Activated naive CD8-positive, alpha-beta T cell treated with anti-CD3 and anti-CD28 coated beads, Interleukin-2, amount 10 ng/mL, durations not matched to agents 7 days and 5 days (primary cell): Measurements from ENCODE around the gene ASCL4. TPM values are rescaled to one million over a fixed set of nuclear protein-coding genes. Genes with fewer than 3 reads are reported as not detected.

Experiments
- ATAC-seq: fragments of 150-1000 bp; cut with Tn5 transposase; one replicate; pipeline ENCODE4 v1.10.0; 2021; ENCODE audit warnings: low read depth, moderate library complexity
- POLR2A ChIA-PET: fragments of 350-600 bp; sonication (Branson Sonifier 250); formaldehyde crosslinking; loops from one replicate; lab custom pipeline; 2021; ENCODE audit warnings: antibody characterized with exemption; lab: Charles Lee
- DNase-seq: peaks from one replicate; pipeline ENCODE4 v3.0.0; 2021
- H3K27ac Mint-ChIP-seq: one replicate; pipeline ENCODE4 v1.8.0; 2022; ENCODE audit warnings: mild to moderate bottlenecking, mixed read lengths
- H3K27me3 Mint-ChIP-seq: one replicate; pipeline ENCODE4 v1.8.0; 2022; ENCODE audit warnings: mild to moderate bottlenecking, moderate library complexity, mixed read lengths
- H3K36me3 Mint-ChIP-seq: one replicate; pipeline ENCODE4 v1.8.0; 2021; ENCODE audit warnings: mild to moderate bottlenecking, mixed read lengths
- H3K4me1 Mint-ChIP-seq: one replicate; pipeline ENCODE4 v1.8.0; 2021; ENCODE audit warnings: mixed read lengths
- H3K4me3 Mint-ChIP-seq: one replicate; pipeline ENCODE4 v1.8.0; 2022; ENCODE audit warnings: mild to moderate bottlenecking, moderate library complexity, mixed read lengths
- H3K9me3 Mint-ChIP-seq: one replicate; pipeline ENCODE4 v1.8.0; 2021; ENCODE audit warnings: mixed read lengths
- total RNA-seq, 2 experiments: library from RNA; stranded (reverse); gene quantifications; one replicate each; pipeline ENCODE4 v1.2.3, GENCODE V29; 2021

The ASCL4 gene
- total RNA-seq, 2 experiments from 2014 or later: not detected

- ATAC-seq: peak; percentile 96
- peaks cover 4% of the 10 kb centered on the region for H3K27me3 Mint-ChIP-seq
- POLR2A ChIA-PET: interaction anchor here (1.1 kb wide), 1 partner anchor 75 kb away, joined by 4 read pairs; no protein-coding TSS in a partner anchor
- peaks cover 26% of the 10 kb centered on the region for H3K4me1 Mint-ChIP-seq
- peak; percentile 96 for DNase-seq
- peak within 1 kb of the TSS; percentile 86 for H3K27ac Mint-ChIP-seq
- H3K4me3 Mint-ChIP-seq: peak within 1 kb of the TSS; percentile 92
- H3K36me3 Mint-ChIP-seq: peaks cover 3% of the 10 kb centered on the region
- H3K9me3 Mint-ChIP-seq: peaks cover 1% of the 10 kb centered on the region
Observed at GRCh38 chr12:107760809-107761501, 13.5 kb upstream of the ASCL4 start, which contains the start of gene PRDM4. Gene PRDM4 (minus strand): TSS chr12:107761137. CDS start chr12:107760515, 622 bp downstream.

- Mint-ChIP-seq H3K9me3 (peaks cover 1% of the 10 kb centered on the region), H3K36me3 (peaks cover 2% of the 10 kb centered on the region), H3K27me3 (peaks cover 9% of the 10 kb centered on the region), H3K4me3 (peak overlapping the region; percentile 83), H3K4me1 (peaks cover 26% of the 10 kb centered on the region), H3K27ac (no peak overlapping the region)
- POLR2A ChIA-PET: no interaction called here
- ATAC-seq (no peak), DNase-seq (no peak)
Observed at GRCh38 chr12:107761502-107761904, 13.0 kb upstream of the ASCL4 start.

- Mint-ChIP-seq H3K27me3 (peaks cover 14% of the 10 kb centered on the region), H3K27ac (no peak overlapping the region), H3K9me3 (peaks cover 1% of the 10 kb centered on the region), H3K4me3 (no peak overlapping the region), H3K4me1 (peaks cover 23% of the 10 kb centered on the region), H3K36me3 (no peaks in the 10 kb centered on the region)
- ATAC-seq: no peak
- no peak for DNase-seq
- POLR2A ChIA-PET: no interaction called here
Observed at GRCh38 chr12:107762874-107763273, 11.6 kb upstream of the ASCL4 start.

- Mint-ChIP-seq H3K4me3 (no peak overlapping the region), H3K27me3 (peaks cover 14% of the 10 kb centered on the region), H3K36me3 (no peaks in the 10 kb centered on the region), H3K4me1 (peaks cover 12% of the 10 kb centered on the region), H3K9me3 (peaks cover 1% of the 10 kb centered on the region), H3K27ac (no peak overlapping the region)
- no peak for ATAC-seq
- DNase-seq: no peak
- POLR2A ChIA-PET: no interaction called here
Observed at GRCh38 chr12:107764626-107765025, 9.9 kb upstream of the ASCL4 start.

- Mint-ChIP-seq H3K36me3 (no peaks in the 10 kb centered on the region), H3K4me3 (no peak overlapping the region), H3K4me1 (peaks cover 5% of the 10 kb centered on the region), H3K27ac (no peak overlapping the region), H3K27me3 (peaks cover 14% of the 10 kb centered on the region), H3K9me3 (peaks cover 1% of the 10 kb centered on the region)
- POLR2A ChIA-PET: no interaction called here
- DNase-seq: no peak
- no peak for ATAC-seq
Observed at GRCh38 chr12:107765316-107765715, 9.2 kb upstream of the ASCL4 start.

GRCh38 chr12:107767466-107767865 lies 7.0 kb upstream of the ASCL4 start:
- Mint-ChIP-seq H3K27ac (no peak overlapping the region), H3K4me3 (no peak overlapping the region), H3K4me1 (no peaks in the 10 kb centered on the region), H3K27me3 (peaks cover 21% of the 10 kb centered on the region), H3K9me3 (peaks cover 1% of the 10 kb centered on the region), H3K36me3 (no peaks in the 10 kb centered on the region)
- ATAC-seq (no peak), DNase-seq (no peak)
- POLR2A ChIA-PET: no interaction called here

- no peak for ATAC-seq
- no peaks in the 10 kb centered on the region for H3K9me3 Mint-ChIP-seq
- H3K36me3 Mint-ChIP-seq: no peaks in the 10 kb centered on the region
- H3K27me3 Mint-ChIP-seq: peaks cover 69% of the 10 kb centered on the region
- H3K4me3 Mint-ChIP-seq: peak overlapping the region; percentile 70
- H3K4me1 Mint-ChIP-seq: peaks cover 13% of the 10 kb centered on the region
- H3K27ac Mint-ChIP-seq: no peak overlapping the region
- POLR2A ChIA-PET: no interaction called here
- DNase-seq: peak; percentile 54
Observed at GRCh38 chr12:107775093-107775721, 703 bp downstream of the ASCL4 start.

- DNase-seq (no peak), ATAC-seq (no peak)
- H3K9me3 Mint-ChIP-seq: no peaks in the 10 kb centered on the region
- POLR2A ChIA-PET: no interaction called here
- no peak overlapping the region for H3K4me3 Mint-ChIP-seq
- no peaks in the 10 kb centered on the region for H3K36me3 Mint-ChIP-seq
- peaks cover 13% of the 10 kb centered on the region for H3K4me1 Mint-ChIP-seq
- no peak overlapping the region for H3K27ac Mint-ChIP-seq
- H3K27me3 Mint-ChIP-seq: peaks cover 71% of the 10 kb centered on the region
Observed at GRCh38 chr12:107776171-107776570, 1.7 kb downstream of the ASCL4 start.

- Mint-ChIP-seq H3K27ac (no peak overlapping the region), H3K4me1 (peaks cover 15% of the 10 kb centered on the region), H3K27me3 (peaks cover 64% of the 10 kb centered on the region), H3K9me3 (no peaks in the 10 kb centered on the region), H3K4me3 (no peak overlapping the region), H3K36me3 (no peaks in the 10 kb centered on the region)
- DNase-seq: no peak
- POLR2A ChIA-PET: no interaction called here
- ATAC-seq: no peak
Observed at GRCh38 chr12:107778383-107779025, 4.0 kb downstream of the ASCL4 start.

- DNase-seq (no peak), ATAC-seq (no peak)
- Mint-ChIP-seq H3K4me3 (no peak overlapping the region), H3K4me1 (peaks cover 16% of the 10 kb centered on the region), H3K27ac (no peak overlapping the region), H3K27me3 (peaks cover 59% of the 10 kb centered on the region), H3K36me3 (no peaks in the 10 kb centered on the region), H3K9me3 (no peaks in the 10 kb centered on the region)
- POLR2A ChIA-PET: no interaction called here
Observed at GRCh38 chr12:107779077-107779831, 4.8 kb downstream of the ASCL4 start.

GRCh38 chr12:107780298-107780697 lies 5.8 kb downstream of the ASCL4 start:
- ATAC-seq (no peak), DNase-seq (no peak)
- peaks cover 58% of the 10 kb centered on the region for H3K27me3 Mint-ChIP-seq
- H3K9me3 Mint-ChIP-seq: no peaks in the 10 kb centered on the region
- POLR2A ChIA-PET: no interaction called here
- no peaks in the 10 kb centered on the region for H3K36me3 Mint-ChIP-seq
- no peak overlapping the region for H3K4me3 Mint-ChIP-seq
- no peak overlapping the region for H3K27ac Mint-ChIP-seq
- peaks cover 8% of the 10 kb centered on the region for H3K4me1 Mint-ChIP-seq

- H3K9me3 Mint-ChIP-seq: no peaks in the 10 kb centered on the region
- no peak overlapping the region for H3K27ac Mint-ChIP-seq
- H3K27me3 Mint-ChIP-seq: peaks cover 44% of the 10 kb centered on the region
- H3K36me3 Mint-ChIP-seq: no peaks in the 10 kb centered on the region
- POLR2A ChIA-PET: no interaction called here
- DNase-seq (no peak), ATAC-seq (no peak)
- no peak overlapping the region for H3K4me3 Mint-ChIP-seq
- peaks cover 8% of the 10 kb centered on the region for H3K4me1 Mint-ChIP-seq
Observed at GRCh38 chr12:107782067-107782466, 7.6 kb downstream of the ASCL4 start.
